GM18511 (cell line): ENCODE results near the gene ZNF285.
"Not testable (repeated sequence)": the region's sequence is repeated elsewhere in the genome, so short reads cannot be mapped to it uniquely, and the experiment has no call there.

Source experiments
- ATAC-seq: cut with Tn5 transposase; IDR thresholded peaks from one replicate; pipeline ENCODE4 v1.9.1; 2021; ENCODE audit warnings: mild to moderate bottlenecking, moderate library complexity; ENCODE audit not compliant: unreplicated experiment

Gene ZNF285

DNA sequence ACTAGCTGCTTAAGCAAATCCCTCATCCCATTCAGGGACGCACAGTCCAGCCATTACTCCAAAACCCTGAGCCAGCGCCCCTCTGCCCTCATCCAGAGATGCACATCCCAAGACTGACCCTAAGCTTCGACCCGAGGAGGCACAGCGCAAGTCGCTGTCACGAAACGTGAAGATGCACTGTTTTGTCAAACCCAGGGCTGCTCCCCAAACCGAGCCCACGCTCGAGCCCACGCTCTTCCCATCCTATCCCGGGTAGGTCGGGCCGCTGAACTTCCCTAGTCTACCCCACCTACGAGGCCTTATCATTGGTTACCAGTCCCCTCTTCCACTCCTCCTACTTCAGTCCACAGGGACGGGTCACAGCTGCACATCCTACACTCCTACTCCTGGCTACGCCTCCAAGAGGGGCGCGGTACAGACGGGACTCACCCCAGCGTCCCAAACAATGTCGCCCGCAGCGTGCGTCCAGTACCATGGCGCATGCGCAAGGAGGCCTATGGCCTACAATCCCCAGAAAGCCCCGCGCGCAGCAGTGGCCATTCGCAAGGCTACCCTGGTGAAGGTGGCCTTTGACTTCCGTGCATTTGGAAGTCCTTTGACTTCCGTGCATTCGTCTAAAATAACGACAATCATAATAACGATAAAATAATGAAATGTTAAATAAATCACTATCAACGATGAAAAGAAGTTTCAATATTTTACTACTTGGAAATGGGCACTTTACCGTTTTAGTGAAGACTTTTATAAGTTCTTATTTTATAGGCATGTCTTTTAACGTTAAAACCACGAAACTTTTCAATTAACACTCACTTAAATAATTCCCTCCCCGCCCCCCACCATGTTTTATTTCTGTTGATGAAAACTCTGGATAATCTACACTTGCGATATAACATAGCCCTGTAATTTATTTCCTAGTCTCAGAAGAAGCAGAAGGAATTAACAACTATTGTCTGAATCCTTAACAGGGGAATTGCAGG is at the start of gene ZNF285:
Gene ZNF285 (minus strand): TSS at position 470 of the 977 bp plus-strand sequence. CDS start 4,395 bp downstream, outside the sequence.
- ATAC-seq: peak; percentile 70

DNA sequence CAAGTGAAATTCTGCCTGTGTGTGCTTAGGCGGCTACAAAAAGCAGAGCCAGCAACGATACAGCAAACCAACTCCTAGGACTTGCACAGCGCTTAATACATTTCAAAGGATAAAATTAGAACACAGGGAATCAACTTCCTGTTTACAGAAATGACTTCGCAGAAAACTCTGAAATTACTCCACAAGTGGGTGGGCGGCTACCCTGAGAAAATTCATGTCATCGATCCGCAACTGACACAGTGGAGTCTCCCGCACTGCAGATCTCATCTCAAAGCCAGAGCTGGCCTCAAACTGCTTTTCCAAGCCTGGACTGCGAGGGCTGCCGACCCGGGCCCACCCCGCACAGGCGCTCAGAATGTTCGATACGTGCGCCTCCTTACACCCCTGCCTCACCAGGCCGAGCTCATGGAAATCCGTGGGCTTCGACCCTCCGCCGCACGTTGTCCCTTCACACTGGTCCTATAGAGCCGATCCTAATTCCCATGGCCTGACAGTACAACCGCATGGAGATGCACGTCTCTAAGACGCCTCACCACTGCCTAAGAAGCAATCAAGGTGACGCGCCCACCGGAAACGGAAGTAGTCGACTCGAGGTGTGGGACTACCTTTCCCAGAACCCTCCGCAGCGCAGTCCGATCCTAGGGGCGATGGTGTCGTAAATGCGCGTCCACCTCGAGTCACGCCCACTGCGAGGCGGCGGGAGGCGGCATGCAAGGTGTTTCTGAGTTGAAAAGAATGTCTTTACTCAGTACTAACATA is 46.7 kb upstream of the ZNF285 start, which contains the start of gene ZNF229:
Gene ZNF229 (minus strand): TSS at position 557 of the 759 bp plus-strand sequence. CDS start 5,625 bp downstream, outside the sequence.
- ATAC-seq: no peak

DNA sequence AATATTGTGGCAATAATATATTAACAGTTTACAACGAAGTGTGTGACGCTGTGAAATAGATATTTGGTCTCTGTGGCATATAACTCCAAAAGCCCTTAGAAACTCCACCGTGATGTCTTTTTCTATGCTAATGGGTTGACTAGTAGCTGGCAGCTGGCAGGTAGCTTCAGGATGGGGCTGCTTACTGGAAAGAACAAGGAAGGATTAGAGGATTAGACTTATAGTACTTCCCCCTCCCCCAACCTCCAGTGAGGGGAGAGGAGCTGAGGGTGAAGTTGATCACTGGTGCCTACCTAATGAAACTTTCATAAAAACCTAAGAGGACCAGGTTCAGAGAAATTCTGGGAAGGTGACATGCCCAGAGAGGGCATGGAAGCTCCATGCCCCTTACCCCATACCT is 37.0 kb upstream of the ZNF285 start:
- ATAC-seq: no peak

DNA sequence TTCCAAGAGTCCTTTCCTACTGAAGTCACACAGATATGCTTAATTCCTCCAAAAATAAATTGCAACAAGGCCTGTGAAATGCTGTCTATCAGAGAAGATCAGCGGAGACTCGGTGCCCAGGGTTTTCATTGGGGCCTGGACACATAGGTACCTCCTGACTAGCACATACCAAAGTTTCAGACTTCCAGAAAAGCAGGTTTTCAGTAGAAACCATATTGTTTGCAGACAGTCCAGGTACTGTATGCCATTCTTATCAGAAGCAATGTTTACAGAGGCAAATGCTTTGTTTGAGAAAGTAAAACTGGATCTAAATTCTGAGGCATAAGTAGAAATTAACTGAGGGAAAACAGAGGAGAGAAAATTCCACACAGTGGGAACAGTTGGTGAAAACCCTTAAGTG is 34.0 kb upstream of the ZNF285 start:
- no peak for ATAC-seq

DNA sequence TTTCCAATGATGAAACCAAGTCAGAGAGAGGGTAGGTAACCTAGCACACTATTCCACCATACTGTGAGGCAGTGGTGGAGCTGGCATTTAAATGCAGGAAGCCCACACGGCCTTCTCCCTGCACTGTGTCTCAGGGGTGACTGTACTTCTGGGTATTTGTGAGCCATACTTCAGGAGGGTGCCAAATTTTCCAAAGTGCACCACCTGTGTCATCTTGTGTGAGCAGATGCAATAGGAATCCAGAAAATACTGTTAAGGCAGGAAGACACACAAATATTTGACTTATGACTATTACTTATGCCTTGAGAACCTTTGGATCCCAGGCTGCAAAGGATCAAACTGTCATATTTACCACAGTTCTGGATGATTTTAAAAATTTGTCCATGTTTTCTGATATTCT is 29.5 kb upstream of the ZNF285 start:
- ATAC-seq: no peak

DNA sequence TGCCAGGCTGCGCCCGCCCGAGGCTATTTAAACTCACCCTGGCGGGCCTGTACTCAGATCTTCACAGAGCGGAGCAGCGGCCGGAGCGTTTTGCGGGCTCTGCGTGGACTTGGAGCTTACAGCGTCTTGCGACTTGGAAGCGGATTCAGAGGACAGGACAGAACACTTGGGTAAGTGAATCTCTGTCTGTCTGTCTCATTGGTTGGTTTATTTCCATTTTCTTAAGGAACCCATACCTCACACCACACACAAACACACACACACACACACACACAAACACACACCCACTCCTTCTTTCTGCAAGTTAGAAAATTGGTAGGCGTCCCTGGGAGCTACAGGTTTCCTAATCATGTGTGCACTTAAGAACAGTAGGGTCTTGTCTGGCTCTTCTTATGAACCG is 14.1 kb upstream of the ZNF285 start:
- ATAC-seq: not testable (repeated sequence)

DNA sequence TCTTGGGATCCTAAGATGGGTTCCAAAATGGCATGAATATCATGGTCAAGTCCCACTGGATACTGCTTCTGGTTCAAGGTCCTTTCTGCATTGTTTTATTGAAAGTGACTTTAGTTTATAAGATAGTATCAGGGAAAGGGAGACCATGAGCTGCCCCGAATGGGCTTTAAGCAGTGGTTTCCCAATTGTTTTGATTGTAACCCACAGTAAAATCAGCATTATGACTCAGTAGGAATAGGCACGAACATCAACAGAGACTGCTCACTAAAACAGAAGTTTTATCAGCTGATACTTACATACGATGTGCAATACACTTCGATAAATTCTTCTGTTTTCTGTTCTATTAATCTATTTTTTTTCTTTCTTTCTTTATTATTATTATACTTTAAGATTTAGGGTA is 12.1 kb downstream of the ZNF285 start:
- ATAC-seq: not testable (repeated sequence)

DNA sequence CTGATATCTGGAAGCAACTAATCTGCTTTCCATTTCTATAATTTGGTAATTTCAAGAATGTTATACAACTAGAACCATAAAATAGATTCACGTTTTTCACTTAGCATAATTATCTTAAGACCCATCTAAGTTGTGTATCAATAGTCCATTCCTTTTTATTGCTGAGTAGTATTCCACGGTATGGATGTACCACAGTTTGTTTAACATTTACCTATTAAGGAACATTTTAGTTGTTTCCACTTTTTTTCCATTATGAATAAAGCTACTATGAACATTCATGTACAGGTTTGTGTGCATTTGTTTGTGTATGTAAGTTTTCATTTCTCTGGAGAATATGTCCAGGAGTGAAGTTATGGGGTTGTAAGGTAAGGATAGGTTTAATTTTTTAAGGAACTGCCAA is 26.6 kb downstream of the ZNF285 start:
- ATAC-seq: no peak

DNA sequence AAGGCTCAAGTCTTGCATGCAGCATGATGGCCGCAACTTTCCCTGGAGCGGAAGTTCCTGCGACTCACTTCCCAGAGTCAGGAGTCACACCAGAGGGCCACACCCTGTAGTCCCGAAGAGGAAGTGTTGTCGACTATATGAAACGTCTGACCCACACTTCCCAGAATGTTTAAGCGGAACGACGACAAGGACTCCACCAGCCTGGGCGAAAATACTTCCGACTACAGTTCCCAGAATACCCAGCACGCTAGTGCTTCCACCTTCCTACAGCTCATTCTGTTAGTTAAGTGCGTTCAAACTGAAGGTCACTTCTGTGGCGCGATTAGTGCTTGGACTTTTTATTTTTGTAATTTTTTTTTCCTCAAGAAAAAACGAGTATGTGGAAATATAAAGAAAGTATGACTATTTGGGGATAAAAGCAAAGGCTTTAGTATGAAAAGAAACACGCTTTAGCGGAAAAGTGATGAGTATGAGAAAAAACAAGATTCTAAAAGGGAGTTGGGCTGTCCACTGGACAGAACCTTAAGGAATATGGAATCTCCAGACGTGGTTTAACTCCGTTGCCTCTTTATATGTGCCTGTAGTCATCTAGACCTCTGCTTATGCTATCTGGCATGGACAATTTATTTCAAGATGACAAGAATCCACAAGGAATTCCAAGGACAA is 29.5 kb downstream of the ZNF285 start:
- ATAC-seq: no peak

DNA sequence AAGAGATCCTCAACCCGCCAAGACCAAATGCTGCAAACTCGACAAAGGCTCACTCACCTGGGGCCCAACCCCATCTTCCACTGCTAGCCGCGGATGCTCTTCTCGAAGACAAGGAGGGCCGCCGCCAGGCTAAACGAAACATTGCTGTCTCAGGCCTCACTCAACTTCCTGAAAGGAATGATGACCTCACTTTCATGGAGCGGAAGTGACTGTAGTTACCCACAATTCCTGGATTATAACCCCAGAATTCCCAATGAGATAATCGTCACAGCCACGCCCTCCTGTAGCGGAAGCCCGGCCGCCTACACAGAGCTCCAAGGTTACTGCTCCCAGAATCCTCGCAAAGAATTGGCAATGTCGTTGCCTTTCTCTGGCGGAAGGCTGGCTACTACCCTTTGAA is 34.4 kb downstream of the ZNF285 start:
- ATAC-seq: no peak

DNA sequence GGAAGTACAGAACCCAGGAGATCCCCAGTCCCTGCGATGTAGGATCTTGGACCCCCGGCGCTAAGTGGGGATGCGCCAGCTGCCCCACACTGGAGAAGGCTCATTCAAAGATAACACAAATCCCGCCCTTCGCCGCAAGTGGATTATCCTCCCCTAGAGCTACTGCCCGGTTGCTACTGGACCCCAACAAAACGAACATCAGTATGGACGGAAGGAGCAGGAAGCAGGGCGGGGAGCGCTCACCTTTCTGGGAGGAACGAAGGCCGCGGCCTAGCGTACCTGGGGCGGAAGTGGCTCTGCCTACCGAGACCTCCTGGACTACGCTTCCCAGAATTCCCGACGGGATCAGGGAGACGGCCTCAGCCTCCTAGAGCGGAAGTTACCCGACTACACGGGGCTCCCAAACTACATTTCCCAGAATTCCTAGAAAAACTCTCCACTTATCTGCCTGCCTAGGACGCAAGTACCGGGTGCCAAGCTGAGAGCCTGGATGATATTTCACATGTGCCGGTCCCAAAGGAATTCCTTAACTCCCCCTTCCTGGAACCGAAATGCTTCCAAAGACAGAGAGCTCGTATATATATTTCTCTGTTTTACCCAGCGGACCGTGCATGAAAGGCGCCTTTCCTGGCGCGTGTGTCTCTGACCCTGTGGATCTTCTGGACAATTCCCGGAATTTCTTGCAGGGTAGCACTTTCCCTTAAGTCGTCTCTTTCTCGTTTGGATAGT is 44.9 kb downstream of the ZNF285 start, which contains the start of gene ZNF112:
Gene ZNF112 (minus strand): TSS at position 298 of the 729 bp plus-strand sequence. CDS start 16,141 bp downstream, outside the sequence.
- no peak for ATAC-seq

DNA sequence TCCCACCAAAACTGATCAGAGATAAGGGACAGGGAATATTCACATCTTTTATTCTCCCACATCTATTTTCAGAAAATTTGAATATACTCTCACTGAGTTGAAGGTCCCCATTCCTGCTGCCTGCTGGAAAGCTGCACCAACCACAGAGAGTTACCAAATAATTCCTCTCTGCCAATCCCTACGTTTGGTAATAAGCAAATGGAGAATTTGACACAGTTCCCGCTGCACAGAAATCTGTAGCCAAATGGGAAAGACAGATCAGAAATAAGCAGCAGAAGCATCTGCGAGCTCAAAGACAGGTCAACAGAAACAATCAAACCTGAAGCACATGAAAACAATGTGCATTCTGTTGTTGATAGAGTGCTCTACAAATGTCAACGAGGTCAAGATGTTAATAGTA is 54.9 kb downstream of the ZNF285 start:
- ATAC-seq: no peak

DNA sequence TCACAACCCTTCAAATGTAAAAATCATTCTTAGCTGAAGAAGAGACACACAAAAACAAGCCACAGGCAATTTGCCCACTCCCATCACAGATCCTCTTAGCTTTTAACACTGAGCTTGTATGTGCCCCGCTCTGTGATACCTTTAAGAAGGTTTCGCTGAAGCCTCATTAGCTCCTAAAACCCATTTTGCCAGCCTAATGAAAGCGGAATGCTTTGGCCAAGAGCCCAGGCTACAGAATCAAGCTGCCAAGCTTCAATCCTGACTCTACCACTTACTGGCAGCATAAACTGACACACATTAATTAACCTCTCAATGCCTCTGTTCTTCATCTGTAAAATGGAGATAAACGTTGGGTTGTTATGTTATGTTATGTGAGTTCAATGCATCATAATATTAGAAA is 55.4 kb downstream of the ZNF285 start:
- ATAC-seq: no peak

DNA sequence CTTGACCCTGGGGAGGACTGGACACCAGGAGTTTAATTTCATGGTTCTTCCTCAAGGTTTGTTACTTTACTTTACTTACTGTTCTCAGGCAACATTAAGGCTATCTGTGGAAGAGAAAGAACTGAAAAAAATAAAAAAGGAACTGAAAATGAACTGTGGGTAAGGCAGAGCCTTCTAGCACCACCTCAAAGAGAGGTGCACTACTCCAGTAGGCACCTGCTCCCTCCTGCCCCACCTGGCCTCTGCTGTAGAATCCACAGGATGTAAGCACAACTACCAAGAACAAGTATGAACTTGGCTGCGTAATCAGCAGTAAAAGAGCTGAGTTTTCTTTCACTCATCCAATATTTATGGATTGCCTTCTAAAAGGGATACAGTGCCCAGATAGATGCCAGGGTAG is 57.2 kb downstream of the ZNF285 start:
- no peak for ATAC-seq

DNA sequence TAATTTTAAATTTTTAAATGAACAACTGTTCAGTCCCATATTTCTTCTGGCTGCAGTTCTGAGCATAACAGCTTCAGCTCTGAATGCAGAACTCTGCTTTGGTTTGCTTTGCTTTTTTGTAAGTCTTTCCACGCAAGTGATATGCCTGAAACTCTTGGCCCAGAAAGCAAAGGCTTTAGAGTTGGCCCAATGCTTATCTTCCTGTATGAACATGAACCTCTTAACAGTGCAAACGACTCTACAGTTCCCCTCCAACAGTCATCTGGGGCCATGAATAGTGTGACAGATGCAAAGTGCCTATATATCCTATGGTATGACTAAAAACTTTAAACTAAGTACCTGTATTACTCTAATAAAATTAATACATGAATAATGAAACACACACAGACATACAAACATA is 59.6 kb downstream of the ZNF285 start:
- no peak for ATAC-seq

DNA sequence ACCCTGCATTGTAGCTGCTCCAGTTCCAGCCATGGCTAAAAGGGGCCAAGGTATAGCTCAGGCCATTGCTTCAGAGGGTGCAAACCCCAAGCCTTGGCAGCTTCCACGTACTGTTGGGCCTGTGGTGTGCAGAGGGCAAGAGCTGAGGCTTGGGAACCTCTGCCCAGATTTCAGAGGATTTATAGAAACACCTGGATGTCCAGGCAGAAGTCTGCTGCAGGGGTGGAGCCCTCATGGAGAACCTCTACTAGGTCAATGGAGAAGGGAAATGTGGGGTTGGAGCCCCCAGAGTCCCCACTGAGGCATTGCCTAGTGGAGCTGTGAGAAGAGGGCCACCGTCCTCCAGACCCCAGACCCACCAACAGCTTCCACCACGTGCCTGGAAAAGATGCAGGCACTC is 66.8 kb downstream of the ZNF285 start:
- not testable (repeated sequence) for ATAC-seq
